ENCODE results near the gene RAB21. TPM values are rescaled to one million over a fixed set of nuclear protein-coding genes. Genes with fewer than 3 reads are reported as not detected.

The RAB21 gene
- total RNA-seq, 1 donor from 2014 or later: 83.8 TPM

GRCh38 chr12:71849109-71849851 lies 94.6 kb downstream of the RAB21 start:
- DNase-seq (no peak), ATAC-seq (no peak)
- no peak for TF ChIP-seq CTCF (IDR thresholded peaks at IDR 0.05)
- Histone ChIP-seq H3K9me3 (no peaks in the 10 kb centered on the region), H3K4me1 (peaks cover 33% of the 10 kb centered on the region), H3K27me3 (no peaks in the 10 kb centered on the region), H3K4me3 (no peak overlapping the region), H3K36me3 (peaks cover 8% of the 10 kb centered on the region), H3K27ac (no peak overlapping the region)
- intact Hi-C loops (cut with DNase I): no loop called here

Other genes with a start within 250 kb of the RAB21 start
- gene ZFC3H1, start 91.0 kb upstream of the RAB21 start, total RNA-seq: 44.8 TPM
- 4.9 TPM for gene THAP2, start 90.6 kb upstream of the RAB21 start, total RNA-seq
- gene TMEM19, start 68.8 kb upstream of the RAB21 start, total RNA-seq: 39.7 TPM
- 67.1 TPM for gene TBC1D15, start 84.9 kb downstream of the RAB21 start, total RNA-seq
- gene TPH2, start 184.0 kb downstream of the RAB21 start, total RNA-seq: not detected